WI38 (cell line): Measurements from ENCODE around the gene HSPB3.
A peak's percentile ranks its signal among the peaks of the same experiment; 100 is the strongest.
"Not testable (repeated sequence)": the region's sequence is repeated elsewhere in the genome, so short reads cannot be mapped to it uniquely, and the experiment has no call there.

Source experiments
- H3K4me3 ChIP-seq: 2 replicates; pipeline ENCODE4 v1.5.1; 2011; ENCODE audit warnings: low read depth, mild to moderate bottlenecking, control low read depth, low read length
- CTCF ChIP-seq: IDR thresholded peaks from 2 replicates; pipeline ENCODE4 v1.5.1; 2012; ENCODE audit warnings: low read depth, mild to moderate bottlenecking, control low read depth, low read length

Gene HSPB3

GRCh38 chr5:54421976-54422375, 33.5 kb upstream of the HSPB3 start:
- TF ChIP-seq CTCF, result no peak

GRCh38 chr5:54425258-54425657, 30.2 kb upstream of the HSPB3 start:
- no peak for TF ChIP-seq CTCF
- no peak overlapping the region for H3K4me3 ChIP-seq

More at GRCh38 chr5:54421976-54422375, 33.5 kb upstream of the HSPB3 start:
- H3K4me3 ChIP-seq, result no peak overlapping the region

- no peak for TF ChIP-seq CTCF
- no peak overlapping the region for H3K4me3 ChIP-seq
These were observed 29.3 kb upstream of the HSPB3 start for GRCh38 chr5:54426209-54426608.

GRCh38 chr5:54434650-54435049, 20.8 kb upstream of the HSPB3 start:
- H3K4me3 ChIP-seq, result not testable (repeated sequence)

- TF ChIP-seq CTCF, result no peak
- no peak overlapping the region for H3K4me3 ChIP-seq
These were observed 16.7 kb upstream of the HSPB3 start for GRCh38 chr5:54438620-54439389.

- H3K4me3 ChIP-seq, result no peak overlapping the region
- no peak for TF ChIP-seq CTCF
These were observed 15.0 kb upstream of the HSPB3 start for GRCh38 chr5:54440456-54440893.

GRCh38 chr5:54442271-54442670, 13.2 kb upstream of the HSPB3 start:
- TF ChIP-seq CTCF, result no peak
- no peak overlapping the region for H3K4me3 ChIP-seq

GRCh38 chr5:54443270-54443669, 12.2 kb upstream of the HSPB3 start:
- 0 out of 2 replicates have a peak, but pooled peaks have one; percentile 22 for TF ChIP-seq CTCF
- no peak overlapping the region for H3K4me3 ChIP-seq
